ENCODE results near the gene PRLH. TPM values are rescaled to one million over a fixed set of nuclear protein-coding genes. Genes with fewer than 3 reads are reported as not detected.

The PRLH gene
- total RNA-seq, 1 donor from 2014 or later, result not detected

- no peak for TF ChIP-seq CTCF (IDR thresholded peaks at IDR 0.05; ENCODE audit: insufficient read depth, low read depth, low read length)
- no peak for TF ChIP-seq EZH2 (IDR thresholded peaks at IDR 0.05; ENCODE audit: insufficient read depth, low read length)
- no peak for FAIRE-seq
- H3K9me3 Mint-ChIP-seq (ENCODE audit: unreplicated experiment), result no peaks in the 10 kb centered on the region
Observed at GRCh38 chr2:237529452-237530402, 36.6 kb upstream of the PRLH start.

DNA sequence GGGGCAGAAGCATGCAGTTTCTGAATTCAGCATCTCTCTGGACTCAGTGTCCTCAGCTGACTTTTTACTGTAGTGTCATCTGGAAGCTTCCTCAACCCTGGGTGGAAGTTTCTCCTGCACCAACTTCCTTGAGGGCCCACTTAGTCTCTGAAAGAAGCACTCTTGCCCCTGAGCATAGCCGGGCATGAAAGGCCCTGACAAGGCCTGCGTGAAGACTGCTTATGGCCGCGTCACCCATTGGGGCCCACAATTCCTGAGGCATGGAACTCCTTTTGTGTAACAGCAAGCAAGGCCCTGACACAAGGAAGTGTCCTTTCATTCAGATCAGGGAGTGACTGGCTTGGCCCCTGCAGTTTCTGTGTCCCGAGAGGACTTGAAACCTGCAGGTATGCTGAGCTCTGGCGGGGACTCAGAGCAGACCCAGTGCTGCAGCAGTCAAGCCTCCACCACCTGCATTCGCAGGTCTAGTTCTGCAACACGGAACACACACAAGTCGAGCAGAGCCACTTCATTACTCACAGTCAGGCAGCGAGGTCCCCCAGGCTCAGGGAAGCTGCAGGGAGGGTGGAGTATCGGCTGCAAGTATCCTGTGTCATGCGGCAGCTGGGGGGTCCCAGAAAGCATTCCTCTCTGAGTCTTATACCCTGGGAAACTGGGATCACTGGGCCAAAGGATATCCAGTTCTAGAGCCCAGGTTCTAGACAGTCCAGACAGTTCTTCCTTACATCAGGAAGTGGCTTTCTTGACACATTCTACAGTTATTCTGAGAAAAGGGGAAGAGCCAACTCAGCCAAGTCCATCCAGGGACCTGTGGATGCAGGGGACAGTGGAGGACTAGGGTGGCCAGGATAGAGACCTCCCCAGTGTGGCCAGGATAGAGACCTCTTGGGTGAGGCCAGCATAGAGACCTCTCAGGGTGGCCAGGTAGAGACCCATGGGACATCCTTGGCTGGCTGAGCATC, 35.6 kb upstream of the PRLH start:
- FAIRE-seq, result no peak
- Mint-ChIP-seq H3K27ac (ENCODE audit: unreplicated experiment) (peak overlapping the region; percentile 7), H3K4me1 (ENCODE audit: low read depth, unreplicated experiment) (peaks cover 6% of the 10 kb centered on the region), H3K36me3 (ENCODE audit: low read depth, unreplicated experiment) (peaks cover 4% of the 10 kb centered on the region), H3K4me3 (ENCODE audit: unreplicated experiment) (no peak overlapping the region), H3K27me3 (ENCODE audit: low read depth, unreplicated experiment) (no peaks in the 10 kb centered on the region), H3K9me3 (ENCODE audit: unreplicated experiment) (no peaks in the 10 kb centered on the region)
- peaks cover 22% of the 10 kb centered on the region for H4K20me1 ChIP-seq (ENCODE audit: insufficient read depth, low read length)
- H3K79me2 ChIP-seq (ENCODE audit: insufficient read depth, low read length), result no peaks in the 10 kb centered on the region
- no peak overlapping the region for H3K9ac ChIP-seq (ENCODE audit: low read length)
- no peaks in the 10 kb centered on the region for H3K9me3 ChIP-seq (ENCODE audit: insufficient read depth, low read depth, low read length)
- no peak overlapping the region for H2AFZ ChIP-seq (ENCODE audit: low read depth, low read length)
- TF ChIP-seq CTCF (IDR thresholded peaks at IDR 0.05; ENCODE audit: insufficient read depth, low read depth, low read length) (no peak), EZH2 (IDR thresholded peaks at IDR 0.05; ENCODE audit: insufficient read depth, low read length) (no peak)
- peaks cover 70% of the 10 kb centered on the region for H3K36me3 ChIP-seq (ENCODE audit: insufficient read depth, low read length)
- no peak overlapping the region for H3K27ac ChIP-seq (ENCODE audit: low read depth, low read length)
- H3K4me2 ChIP-seq (ENCODE audit: low read length), result no peak overlapping the region
- peaks cover 16% of the 10 kb centered on the region for H3K4me1 ChIP-seq (ENCODE audit: insufficient read depth, low read length)
- H3K27me3 ChIP-seq (ENCODE audit: insufficient read depth, low read length), result no peaks in the 10 kb centered on the region
- no peak overlapping the region for H3K4me3 ChIP-seq (ENCODE audit: insufficient read depth, low read depth, low read length)
- no peak for DNase-seq (ENCODE audit: low read depth)

More at GRCh38 chr2:237529452-237530402, 36.6 kb upstream of the PRLH start:
- Histone ChIP-seq H3K9ac (ENCODE audit: low read length) (no peak overlapping the region), H3K27me3 (ENCODE audit: insufficient read depth, low read length) (no peaks in the 10 kb centered on the region), H3K4me3 (ENCODE audit: insufficient read depth, low read depth, low read length) (no peak overlapping the region), H3K4me2 (ENCODE audit: low read length) (no peak overlapping the region), H2AFZ (ENCODE audit: low read depth, low read length) (no peak overlapping the region), H4K20me1 (ENCODE audit: insufficient read depth, low read length) (peaks cover 27% of the 10 kb centered on the region), H3K79me2 (ENCODE audit: insufficient read depth, low read length) (no peaks in the 10 kb centered on the region), H3K27ac (ENCODE audit: low read depth, low read length) (no peak overlapping the region), H3K4me1 (ENCODE audit: insufficient read depth, low read length) (peaks cover 16% of the 10 kb centered on the region), H3K9me3 (ENCODE audit: insufficient read depth, low read depth, low read length) (no peaks in the 10 kb centered on the region), H3K36me3 (ENCODE audit: insufficient read depth, low read length) (peaks cover 65% of the 10 kb centered on the region)
- Mint-ChIP-seq H3K36me3 (ENCODE audit: low read depth, unreplicated experiment) (peaks cover 4% of the 10 kb centered on the region), H3K27ac (ENCODE audit: unreplicated experiment) (no peak overlapping the region), H3K4me1 (ENCODE audit: low read depth, unreplicated experiment) (peaks cover 3% of the 10 kb centered on the region), H3K27me3 (ENCODE audit: low read depth, unreplicated experiment) (no peaks in the 10 kb centered on the region), H3K4me3 (ENCODE audit: unreplicated experiment) (no peak overlapping the region)
- no peak for DNase-seq (ENCODE audit: low read depth)
